Colonic mucosa (tissue), 4 donors: ENCODE measurements around the gene KLF16. TPM values are rescaled to one million over a fixed set of nuclear protein-coding genes. Genes with fewer than 3 reads are reported as not detected.

ENCODE experiments used
- DNase-seq: peaks from one replicate; pipeline ENCODE4 v3.0.0-alpha.2; 2020
- H3K27ac ChIP-seq: fragments of 200-600 bp; one replicate; pipeline ENCODE4 v1.8.0; 2021
- H3K27me3 ChIP-seq: fragments of 200-600 bp; one replicate; pipeline ENCODE4 v1.8.0; 2021
- H3K36me3 ChIP-seq: fragments of 200-600 bp; one replicate; pipeline ENCODE4 v1.8.0; 2021
- H3K4me1 ChIP-seq: fragments of 200-600 bp; one replicate; pipeline ENCODE4 v1.8.0; 2021; ENCODE audit warnings: mild to moderate bottlenecking
- H3K4me3 ChIP-seq: fragments of 200-600 bp; one replicate; pipeline ENCODE4 v1.8.0; 2021
- H3K9ac ChIP-seq, 2 donors: one replicate each; pipeline ENCODE4 v1.7.0; 2013; ENCODE audit warnings: control low read depth in 2 of 2, low read depth in 2 of 2, low read length in 2 of 2
- H3K9me3 ChIP-seq: fragments of 200-600 bp; one replicate; pipeline ENCODE4 v1.8.0; 2021
- intact Hi-C: fragments of 100-400 bp; cut with DNase I; formaldehyde crosslinking; loops from one replicate; pipeline ENCODE4 v1.14.1; 2022
- total RNA-seq, 2 donors: library from RNA; stranded (reverse); fragmentation: NEBNext Ultra II Directional in 1 of 2; extraction: Animal tissue kit (Norgen Biotek cat#: 25700) in 1 of 2; gene quantifications; one replicate each; pipeline ENCODE4 v1.2.1, GENCODE V29; 2021
- TF ChIP-seq, protein P1 (sequence below): fragments of 200-600 bp; IDR thresholded peaks from one replicate; pipeline ENCODE4 v1.8.0; 2022; ENCODE audit warnings: antibody characterized with exemption, mild to moderate bottlenecking
- donor health status: healthy.
- donor health status: DM: no; HTN: no; CAD: no.
- donor health status: DM: no; HTN: no; CAD: no.

Gene KLF16
- total RNA-seq, 2 donors from 2014 or later, result 31.1 to 34.8 TPM

DNA sequence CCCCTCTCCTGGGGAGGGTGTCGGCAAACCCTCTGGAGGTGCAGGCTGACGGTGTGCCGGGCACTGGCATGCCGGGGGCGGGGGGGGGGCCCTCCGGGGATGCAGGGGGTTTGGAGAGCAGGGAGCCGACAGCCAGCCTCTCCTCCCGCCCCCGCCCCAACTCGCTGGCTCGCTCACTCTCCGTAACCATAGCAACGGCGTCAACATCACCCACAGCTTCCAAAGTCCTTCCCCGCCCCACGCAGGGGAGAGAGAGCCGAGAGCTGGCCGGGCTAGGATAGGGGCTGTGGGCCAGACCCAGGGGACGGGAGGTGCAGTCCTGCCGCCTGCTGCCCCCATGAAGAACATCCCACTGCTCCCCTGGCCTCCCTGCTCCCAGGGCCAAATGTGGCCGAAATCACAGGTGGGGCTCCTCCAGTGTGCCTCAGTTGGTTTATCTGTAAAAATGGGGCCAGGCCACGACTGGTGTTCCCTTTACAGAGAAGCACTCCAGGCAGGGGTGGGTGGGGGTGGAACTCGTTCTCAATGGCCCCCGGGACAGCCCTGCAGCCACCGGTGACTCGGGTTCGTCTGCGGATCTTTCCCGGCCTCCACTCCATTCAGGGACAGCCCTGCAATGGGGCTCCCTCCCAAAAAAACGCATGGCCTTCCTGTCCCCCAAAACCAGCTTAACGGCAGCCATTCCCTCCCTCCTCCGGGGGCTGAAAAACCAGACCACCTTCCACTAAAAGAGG lies 3.2 kb downstream of the KLF16 start:
- Histone ChIP-seq H3K4me3 (peak overlapping the region; percentile 7), H3K9ac (peak overlapping the region; percentile 65 to 98), H3K36me3 (no peaks in the 10 kb centered on the region), H3K9me3 (no peaks in the 10 kb centered on the region), H3K27ac (peak overlapping the region; percentile 17), H3K27me3 (no peaks in the 10 kb centered on the region), H3K4me1 (peaks cover 54% of the 10 kb centered on the region)
- DNase-seq, result peak; percentile 81
- intact Hi-C loops, result no loop called here
- TF ChIP-seq, protein P1, sequence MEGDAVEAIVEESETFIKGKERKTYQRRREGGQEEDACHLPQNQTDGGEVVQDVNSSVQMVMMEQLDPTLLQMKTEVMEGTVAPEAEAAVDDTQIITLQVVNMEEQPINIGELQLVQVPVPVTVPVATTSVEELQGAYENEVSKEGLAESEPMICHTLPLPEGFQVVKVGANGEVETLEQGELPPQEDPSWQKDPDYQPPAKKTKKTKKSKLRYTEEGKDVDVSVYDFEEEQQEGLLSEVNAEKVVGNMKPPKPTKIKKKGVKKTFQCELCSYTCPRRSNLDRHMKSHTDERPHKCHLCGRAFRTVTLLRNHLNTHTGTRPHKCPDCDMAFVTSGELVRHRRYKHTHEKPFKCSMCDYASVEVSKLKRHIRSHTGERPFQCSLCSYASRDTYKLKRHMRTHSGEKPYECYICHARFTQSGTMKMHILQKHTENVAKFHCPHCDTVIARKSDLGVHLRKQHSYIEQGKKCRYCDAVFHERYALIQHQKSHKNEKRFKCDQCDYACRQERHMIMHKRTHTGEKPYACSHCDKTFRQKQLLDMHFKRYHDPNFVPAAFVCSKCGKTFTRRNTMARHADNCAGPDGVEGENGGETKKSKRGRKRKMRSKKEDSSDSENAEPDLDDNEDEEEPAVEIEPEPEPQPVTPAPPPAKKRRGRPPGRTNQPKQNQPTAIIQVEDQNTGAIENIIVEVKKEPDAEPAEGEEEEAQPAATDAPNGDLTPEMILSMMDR, result no peak

DNA sequence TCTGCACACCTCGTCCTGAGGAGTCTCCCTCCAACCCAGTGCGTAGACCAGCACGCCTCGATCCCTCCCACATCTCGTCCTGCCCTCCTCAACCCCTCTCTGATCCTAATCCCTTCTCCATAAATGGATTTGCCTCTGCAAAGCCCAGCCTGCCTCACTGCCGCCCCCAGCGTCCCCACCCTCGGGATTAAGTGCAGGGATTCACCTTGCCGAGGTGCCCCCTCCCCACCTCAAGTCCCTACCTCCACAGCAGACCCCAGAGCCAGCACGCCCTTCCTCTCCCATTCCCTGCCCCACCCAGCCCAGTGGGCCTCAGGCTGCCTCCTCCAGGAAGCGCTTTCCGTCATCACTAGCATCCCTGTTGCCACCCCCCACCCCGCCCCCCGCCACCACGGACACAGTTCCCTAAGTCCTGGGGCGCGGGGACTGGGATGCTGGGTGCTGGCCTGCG lies 4.0 kb downstream of the KLF16 start:
- Histone ChIP-seq H3K9me3 (no peaks in the 10 kb centered on the region), H3K4me1 (peaks cover 61% of the 10 kb centered on the region), H3K4me3 (no peak overlapping the region), H3K27me3 (no peaks in the 10 kb centered on the region), H3K9ac (peak overlapping the region; percentile 65 to 98), H3K36me3 (no peaks in the 10 kb centered on the region), H3K27ac (peak overlapping the region; percentile 98)
- intact Hi-C loops, result no loop called here
- DNase-seq, result no peak
- TF ChIP-seq, protein P1, result no peak

DNA sequence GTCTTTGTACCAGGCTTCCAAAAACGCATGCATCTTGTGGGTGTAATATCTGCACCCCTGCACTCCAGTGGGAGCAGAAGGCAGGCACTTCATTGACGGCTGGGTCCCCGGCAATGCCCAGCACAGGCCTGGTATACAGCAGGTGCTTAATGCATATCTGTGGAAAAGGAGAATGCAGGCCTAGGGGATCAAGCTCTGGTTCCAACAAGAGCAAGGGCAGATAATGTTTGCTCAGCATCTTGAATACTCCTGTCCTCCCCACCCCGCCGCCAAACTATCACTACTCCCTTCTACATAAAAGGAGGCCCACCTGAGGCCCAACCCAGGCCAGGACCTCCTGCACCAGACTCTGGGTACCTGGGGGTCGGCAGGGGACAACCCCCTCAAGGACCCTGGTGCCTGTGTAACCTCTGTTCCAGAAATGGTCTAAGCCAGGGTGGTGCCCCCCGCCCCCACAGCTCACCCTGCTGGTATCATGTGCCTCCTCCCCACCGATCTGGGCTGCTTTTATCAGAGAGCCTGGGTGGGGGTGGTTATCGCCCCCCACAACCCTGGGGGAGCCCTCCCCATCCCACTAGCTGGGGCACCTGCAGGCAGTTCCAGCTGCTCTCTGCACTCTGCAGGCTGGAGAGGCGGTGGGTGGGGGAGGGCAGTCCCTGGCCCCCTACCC lies 4.8 kb downstream of the KLF16 start:
- DNase-seq, result no peak
- Histone ChIP-seq H3K9ac (peak overlapping the region; percentile 85 to 98), H3K4me1 (peaks cover 61% of the 10 kb centered on the region), H3K9me3 (no peaks in the 10 kb centered on the region), H3K27me3 (no peaks in the 10 kb centered on the region), H3K4me3 (no peak overlapping the region), H3K36me3 (no peaks in the 10 kb centered on the region), H3K27ac (peak overlapping the region; percentile 98)
- TF ChIP-seq, protein P1, result no peak
- intact Hi-C loops, result no loop called here

DNA sequence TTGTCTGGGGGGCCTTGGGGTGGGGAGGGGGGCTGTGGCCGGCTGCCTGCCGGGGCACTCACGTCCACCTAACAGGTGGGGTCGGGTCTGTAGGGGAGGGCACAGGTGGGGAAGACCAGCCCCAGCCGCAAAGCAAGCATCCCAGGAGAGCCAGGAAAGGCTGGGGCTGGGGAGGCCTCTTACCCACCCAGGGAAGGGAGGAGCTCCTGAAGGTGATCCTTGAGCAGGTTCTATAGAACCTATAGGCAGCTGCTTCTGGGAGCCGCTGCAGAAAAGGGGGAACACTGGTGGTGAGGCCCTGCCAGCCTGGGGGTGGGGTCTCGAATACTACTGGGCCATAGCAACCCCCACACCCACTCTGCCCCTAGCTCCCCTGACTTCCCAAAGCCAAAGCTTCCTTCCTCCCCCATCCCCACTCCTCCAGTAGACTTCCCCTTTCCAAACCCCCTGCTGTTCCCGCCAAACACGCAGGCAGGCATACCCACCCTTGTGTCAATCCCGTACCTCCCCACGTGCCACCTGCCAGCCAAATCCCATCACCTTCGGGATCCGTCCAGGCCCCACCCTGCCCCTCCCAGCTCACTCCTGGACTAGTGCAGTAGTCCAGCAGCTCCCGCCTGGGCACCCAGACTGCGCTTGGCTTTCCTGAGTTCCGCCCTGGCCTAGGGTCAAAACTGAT lies 5.6 kb downstream of the KLF16 start:
- H3K4me1 ChIP-seq, result peaks cover 61% of the 10 kb centered on the region
- H3K4me3 ChIP-seq, result peak overlapping the region; percentile 45
- H3K27me3 ChIP-seq, result no peaks in the 10 kb centered on the region
- H3K27ac ChIP-seq, result peak overlapping the region; percentile 98
- no peaks in the 10 kb centered on the region for H3K9me3 ChIP-seq
- peak overlapping the region; percentile 85 to 98 for H3K9ac ChIP-seq
- intact Hi-C loops, result no loop called here
- no peaks in the 10 kb centered on the region for H3K36me3 ChIP-seq
- DNase-seq, result peak; percentile 94
- TF ChIP-seq, protein P1, result no peak
